ENCODE measurements around the gene A1BG.

The A1BG gene

DNA sequence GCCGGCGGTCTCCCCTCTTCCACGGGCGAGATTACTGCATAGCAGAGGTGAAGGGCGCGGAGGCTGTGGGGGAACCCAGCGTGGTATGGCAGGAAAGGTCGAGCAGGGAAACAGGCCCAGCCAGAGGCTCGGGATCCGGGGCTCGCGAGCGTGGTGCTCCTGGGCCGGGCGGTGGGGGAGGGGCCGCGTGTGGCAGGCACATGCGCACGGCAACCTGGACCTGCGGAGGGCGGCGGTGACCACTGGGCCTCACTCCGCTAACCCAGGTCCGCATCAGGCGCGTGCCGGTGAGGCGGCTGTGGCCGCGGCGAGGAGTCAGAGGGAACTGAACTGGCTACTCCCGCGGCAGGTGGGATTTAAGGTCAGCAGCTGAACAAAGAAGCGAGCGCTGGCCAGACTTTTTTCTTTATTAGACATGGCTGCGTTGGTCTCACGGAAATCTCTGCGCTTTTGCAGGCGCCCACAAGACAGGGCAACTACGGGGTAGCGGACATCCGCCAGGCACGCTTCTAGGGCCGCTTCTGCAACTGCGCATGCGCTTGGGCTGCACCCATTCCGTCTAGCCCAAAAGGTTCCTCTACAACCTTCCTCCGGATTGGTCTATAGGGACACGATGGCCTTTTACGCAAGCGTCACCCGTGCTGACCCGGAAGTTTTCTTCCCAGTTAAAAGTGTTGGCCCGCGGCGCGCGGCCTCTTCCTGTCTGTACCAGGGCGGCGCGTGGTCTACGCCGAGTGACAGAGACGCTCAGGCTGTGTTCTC is 33.5 kb upstream of the A1BG start, which contains the start of gene RPS5 (continued):
- TF ChIP-seq, protein P1, sequence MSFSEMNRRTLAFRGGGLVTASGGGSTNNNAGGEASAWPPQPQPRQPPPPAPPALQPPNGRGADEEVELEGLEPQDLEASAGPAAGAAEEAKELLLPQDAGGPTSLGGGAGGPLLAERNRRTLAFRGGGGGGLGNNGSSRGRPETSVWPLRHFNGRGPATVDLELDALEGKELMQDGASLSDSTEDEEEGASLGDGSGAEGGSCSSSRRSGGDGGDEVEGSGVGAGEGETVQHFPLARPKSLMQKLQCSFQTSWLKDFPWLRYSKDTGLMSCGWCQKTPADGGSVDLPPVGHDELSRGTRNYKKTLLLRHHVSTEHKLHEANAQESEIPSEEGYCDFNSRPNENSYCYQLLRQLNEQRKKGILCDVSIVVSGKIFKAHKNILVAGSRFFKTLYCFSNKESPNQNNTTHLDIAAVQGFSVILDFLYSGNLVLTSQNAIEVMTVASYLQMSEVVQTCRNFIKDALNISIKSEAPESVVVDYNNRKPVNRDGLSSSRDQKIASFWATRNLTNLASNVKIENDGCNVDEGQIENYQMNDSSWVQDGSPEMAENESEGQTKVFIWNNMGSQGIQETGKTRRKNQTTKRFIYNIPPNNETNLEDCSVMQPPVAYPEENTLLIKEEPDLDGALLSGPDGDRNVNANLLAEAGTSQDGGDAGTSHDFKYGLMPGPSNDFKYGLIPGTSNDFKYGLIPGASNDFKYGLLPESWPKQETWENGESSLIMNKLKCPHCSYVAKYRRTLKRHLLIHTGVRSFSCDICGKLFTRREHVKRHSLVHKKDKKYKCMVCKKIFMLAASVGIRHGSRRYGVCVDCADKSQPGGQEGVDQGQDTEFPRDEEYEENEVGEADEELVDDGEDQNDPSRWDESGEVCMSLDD (tag by site-specific recombination; IDR thresholded peaks at IDR 0.05), result peak; percentile 75
- TF ChIP-seq, protein P2, sequence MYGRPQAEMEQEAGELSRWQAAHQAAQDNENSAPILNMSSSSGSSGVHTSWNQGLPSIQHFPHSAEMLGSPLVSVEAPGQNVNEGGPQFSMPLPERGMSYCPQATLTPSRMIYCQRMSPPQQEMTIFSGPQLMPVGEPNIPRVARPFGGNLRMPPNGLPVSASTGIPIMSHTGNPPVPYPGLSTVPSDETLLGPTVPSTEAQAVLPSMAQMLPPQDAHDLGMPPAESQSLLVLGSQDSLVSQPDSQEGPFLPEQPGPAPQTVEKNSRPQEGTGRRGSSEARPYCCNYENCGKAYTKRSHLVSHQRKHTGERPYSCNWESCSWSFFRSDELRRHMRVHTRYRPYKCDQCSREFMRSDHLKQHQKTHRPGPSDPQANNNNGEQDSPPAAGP (tag by site-specific recombination; IDR thresholded peaks at IDR 0.05), result no peak; the same call in 1 of the 2 replicates
- 0 out of 2 replicates have a peak, but pooled peaks have one; percentile 15 for TF ChIP-seq KLF10 (tag by site-specific recombination; IDR thresholded peaks at IDR 0.05)
- no peak for TF ChIP-seq ZNF664 (tag by site-specific recombination; IDR thresholded peaks at IDR 0.05)
- TF ChIP-seq, protein P3, sequence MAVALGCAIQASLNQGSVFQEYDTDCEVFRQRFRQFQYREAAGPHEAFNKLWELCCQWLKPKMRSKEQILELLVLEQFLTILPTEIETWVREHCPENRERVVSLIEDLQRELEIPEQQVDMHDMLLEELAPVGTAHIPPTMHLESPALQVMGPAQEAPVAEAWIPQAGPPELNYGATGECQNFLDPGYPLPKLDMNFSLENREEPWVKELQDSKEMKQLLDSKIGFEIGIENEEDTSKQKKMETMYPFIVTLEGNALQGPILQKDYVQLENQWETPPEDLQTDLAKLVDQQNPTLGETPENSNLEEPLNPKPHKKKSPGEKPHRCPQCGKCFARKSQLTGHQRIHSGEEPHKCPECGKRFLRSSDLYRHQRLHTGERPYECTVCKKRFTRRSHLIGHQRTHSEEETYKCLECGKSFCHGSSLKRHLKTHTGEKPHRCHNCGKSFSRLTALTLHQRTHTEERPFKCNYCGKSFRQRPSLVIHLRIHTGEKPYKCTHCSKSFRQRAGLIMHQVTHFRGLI (tag by site-specific recombination; IDR thresholded peaks at IDR 0.05), result no peak
- TF ChIP-seq ZSCAN23 (tag by site-specific recombination; IDR thresholded peaks at IDR 0.05), result no peak
- TF ChIP-seq ZNF239 (tag by site-specific recombination; IDR thresholded peaks at IDR 0.05), result no peak
- no peak for TF ChIP-seq RBAK (tag by site-specific recombination; IDR thresholded peaks at IDR 0.05)
- peak; percentile 50 for TF ChIP-seq ZSCAN30 (tag by site-specific recombination; IDR thresholded peaks at IDR 0.05)
- TF ChIP-seq ZBTB1 (tag by site-specific recombination; IDR thresholded peaks at IDR 0.05), result no peak
- peak; percentile 79 for TF ChIP-seq FEZF1 (tag by site-specific recombination; IDR thresholded peaks at IDR 0.05)
- TF ChIP-seq ZNF19 (tag by site-specific recombination; IDR thresholded peaks at IDR 0.05; ENCODE audit: low read depth), result no peak
- TF ChIP-seq ZNF140 (tag by site-specific recombination; IDR thresholded peaks at IDR 0.05), result no peak
- TF ChIP-seq, protein P4, sequence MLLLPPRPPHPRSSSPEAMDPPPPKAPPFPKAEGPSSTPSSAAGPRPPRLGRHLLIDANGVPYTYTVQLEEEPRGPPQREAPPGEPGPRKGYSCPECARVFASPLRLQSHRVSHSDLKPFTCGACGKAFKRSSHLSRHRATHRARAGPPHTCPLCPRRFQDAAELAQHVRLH (tag by site-specific recombination; IDR thresholded peaks at IDR 0.05), result peak; percentile 93; the same call in 1 of the 2 replicates
- no peak for TF ChIP-seq ZNF311 (tag by site-specific recombination; IDR thresholded peaks at IDR 0.05; ENCODE audit: borderline replicate concordance)
- TF ChIP-seq ZNF223 (tag by site-specific recombination; IDR thresholded peaks at IDR 0.05), result no peak
- TF ChIP-seq ZNF2 (tag by site-specific recombination; IDR thresholded peaks at IDR 0.05), result peak; percentile 71
- TF ChIP-seq ZNF610 (tag by site-specific recombination; IDR thresholded peaks at IDR 0.05; ENCODE audit: borderline replicate concordance), result no peak
- TF ChIP-seq SCRT2 (tag by site-specific recombination; IDR thresholded peaks at IDR 0.05), result no peak; the same call in 1 of the 2 replicates
- TF ChIP-seq, protein P5, sequence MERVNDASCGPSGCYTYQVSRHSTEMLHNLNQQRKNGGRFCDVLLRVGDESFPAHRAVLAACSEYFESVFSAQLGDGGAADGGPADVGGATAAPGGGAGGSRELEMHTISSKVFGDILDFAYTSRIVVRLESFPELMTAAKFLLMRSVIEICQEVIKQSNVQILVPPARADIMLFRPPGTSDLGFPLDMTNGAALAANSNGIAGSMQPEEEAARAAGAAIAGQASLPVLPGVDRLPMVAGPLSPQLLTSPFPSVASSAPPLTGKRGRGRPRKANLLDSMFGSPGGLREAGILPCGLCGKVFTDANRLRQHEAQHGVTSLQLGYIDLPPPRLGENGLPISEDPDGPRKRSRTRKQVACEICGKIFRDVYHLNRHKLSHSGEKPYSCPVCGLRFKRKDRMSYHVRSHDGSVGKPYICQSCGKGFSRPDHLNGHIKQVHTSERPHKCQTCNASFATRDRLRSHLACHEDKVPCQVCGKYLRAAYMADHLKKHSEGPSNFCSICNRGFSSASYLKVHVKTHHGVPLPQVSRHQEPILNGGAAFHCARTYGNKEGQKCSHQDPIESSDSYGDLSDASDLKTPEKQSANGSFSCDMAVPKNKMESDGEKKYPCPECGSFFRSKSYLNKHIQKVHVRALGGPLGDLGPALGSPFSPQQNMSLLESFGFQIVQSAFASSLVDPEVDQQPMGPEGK (tag by site-specific recombination; IDR thresholded peaks at IDR 0.05), result peak; percentile 42
- peak; percentile 85 for TF ChIP-seq ZFP37 (tag by site-specific recombination; IDR thresholded peaks at IDR 0.05)
- TF ChIP-seq OSR2 (tag by site-specific recombination; IDR thresholded peaks at IDR 0.05), result no peak
- TF ChIP-seq, protein P6, sequence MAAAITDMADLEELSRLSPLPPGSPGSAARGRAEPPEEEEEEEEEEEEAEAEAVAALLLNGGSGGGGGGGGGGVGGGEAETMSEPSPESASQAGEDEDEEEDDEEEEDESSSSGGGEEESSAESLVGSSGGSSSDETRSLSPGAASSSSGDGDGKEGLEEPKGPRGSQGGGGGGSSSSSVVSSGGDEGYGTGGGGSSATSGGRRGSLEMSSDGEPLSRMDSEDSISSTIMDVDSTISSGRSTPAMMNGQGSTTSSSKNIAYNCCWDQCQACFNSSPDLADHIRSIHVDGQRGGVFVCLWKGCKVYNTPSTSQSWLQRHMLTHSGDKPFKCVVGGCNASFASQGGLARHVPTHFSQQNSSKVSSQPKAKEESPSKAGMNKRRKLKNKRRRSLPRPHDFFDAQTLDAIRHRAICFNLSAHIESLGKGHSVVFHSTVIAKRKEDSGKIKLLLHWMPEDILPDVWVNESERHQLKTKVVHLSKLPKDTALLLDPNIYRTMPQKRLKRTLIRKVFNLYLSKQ (tag by site-specific recombination; IDR thresholded peaks at IDR 0.05; ENCODE audit: borderline replicate concordance), result no peak
- TF ChIP-seq ZNF530 (tag by site-specific recombination; IDR thresholded peaks at IDR 0.05; ENCODE audit: low read depth), result no peak
- TF ChIP-seq, protein P7, sequence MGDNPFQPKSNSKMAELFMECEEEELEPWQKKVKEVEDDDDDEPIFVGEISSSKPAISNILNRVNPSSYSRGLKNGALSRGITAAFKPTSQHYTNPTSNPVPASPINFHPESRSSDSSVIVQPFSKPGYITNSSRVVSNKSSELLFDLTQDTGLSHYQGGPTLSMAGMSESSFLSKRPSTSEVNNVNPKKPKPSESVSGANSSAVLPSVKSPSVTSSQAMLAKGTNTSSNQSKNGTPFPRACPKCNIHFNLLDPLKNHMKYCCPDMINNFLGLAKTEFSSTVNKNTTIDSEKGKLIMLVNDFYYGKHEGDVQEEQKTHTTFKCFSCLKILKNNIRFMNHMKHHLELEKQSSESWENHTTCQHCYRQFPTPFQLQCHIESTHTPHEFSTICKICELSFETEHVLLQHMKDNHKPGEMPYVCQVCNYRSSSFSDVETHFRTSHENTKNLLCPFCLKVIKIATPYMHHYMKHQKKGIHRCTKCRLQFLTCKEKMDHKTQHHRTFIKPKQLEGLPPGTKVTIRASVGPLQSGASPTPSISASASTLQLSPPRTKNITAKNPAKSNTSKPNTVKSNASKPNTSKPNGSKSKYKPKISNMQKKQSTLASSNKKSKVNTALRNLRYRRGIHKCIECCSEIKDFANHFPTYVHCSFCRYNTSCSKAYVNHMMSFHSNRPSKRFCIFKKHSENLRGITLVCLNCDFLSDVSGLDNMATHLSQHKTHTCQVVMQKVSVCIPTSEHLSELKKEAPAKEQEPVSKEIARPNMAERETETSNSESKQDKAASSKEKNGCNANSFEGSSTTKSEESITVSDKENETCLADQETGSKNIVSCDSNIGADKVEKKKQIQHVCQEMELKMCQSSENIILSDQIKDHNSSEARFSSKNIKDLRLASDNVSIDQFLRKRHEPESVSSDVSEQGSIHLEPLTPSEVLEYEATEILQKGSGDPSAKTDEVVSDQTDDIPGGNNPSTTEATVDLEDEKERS (tag by site-specific recombination; IDR thresholded peaks at IDR 0.05), result no peak
- TF ChIP-seq, protein P8, sequence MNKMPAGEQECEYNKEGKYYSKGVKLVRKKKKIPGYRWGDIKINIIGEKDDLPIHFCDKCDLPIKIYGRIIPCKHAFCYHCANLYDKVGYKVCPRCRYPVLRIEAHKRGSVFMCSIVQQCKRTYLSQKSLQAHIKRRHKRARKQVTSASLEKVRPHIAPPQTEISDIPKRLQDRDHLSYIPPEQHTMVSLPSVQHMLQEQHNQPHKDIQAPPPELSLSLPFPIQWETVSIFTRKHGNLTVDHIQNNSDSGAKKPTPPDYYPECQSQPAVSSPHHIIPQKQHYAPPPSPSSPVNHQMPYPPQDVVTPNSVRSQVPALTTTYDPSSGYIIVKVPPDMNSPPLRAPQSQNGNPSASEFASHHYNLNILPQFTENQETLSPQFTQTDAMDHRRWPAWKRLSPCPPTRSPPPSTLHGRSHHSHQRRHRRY (tag by site-specific recombination; IDR thresholded peaks at IDR 0.05), result no peak

Measured in HEK293 (cell line).